GM20431 (cell line): ENCODE results near the gene RANGRF.

ENCODE experiments used
- in situ Hi-C: fragments of 300-500 bp; cut with MseI, MboI; formaldehyde crosslinking; loops from one replicate; pipeline ENCODE4 v1.15.0; 2020; ENCODE audit warnings: low sequenced_read_pairs; ENCODE audit not compliant: unreplicated experiment

The RANGRF gene

DNA sequence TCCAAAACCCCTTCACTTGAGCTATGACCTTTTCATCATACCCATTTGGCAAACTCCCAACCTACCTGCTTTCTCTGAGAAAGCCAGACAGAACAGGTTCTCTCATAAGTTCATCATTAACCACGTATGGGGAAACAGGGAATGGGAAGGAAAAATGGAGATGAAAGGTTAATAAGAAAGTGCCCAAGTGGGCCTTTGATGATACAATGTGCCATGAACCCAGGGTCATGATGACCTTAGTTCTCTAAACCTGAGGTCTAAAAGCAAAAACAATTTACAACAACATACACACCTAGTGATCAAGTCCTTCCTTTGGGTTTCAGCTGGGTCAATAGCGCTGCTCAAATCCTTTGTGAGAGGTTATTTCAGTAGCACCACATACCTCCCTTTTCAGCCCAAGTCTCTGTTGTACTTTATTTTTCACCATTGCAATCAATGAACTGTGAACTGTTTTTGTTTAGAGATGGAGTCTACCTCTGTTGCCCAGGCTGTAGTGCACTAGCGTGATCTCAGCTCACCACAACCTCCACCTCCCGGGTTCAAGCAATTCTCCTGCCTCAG, 14.5 kb upstream of the RANGRF start:
- in situ Hi-C loops: no loop called here

DNA sequence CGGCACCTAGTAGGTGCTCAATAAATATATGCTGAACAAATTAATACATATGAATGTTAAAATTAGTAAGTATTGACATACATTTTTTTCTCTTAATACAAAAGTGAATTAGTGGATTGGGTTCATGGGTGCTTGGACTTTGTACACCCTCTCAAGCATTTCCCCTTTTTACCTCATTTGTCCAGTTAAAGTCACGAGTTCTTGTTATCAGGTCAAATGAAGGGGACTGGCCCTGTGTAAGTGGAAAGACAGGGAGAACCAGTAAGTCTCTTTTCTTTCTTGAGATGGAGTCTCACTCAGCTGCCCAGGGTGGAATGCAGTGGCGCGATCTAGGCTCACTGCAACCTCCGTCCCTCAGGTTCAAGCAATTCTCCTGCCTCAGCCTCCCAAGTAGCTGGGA, 13.7 kb upstream of the RANGRF start:
- in situ Hi-C loops: no loop called here

DNA sequence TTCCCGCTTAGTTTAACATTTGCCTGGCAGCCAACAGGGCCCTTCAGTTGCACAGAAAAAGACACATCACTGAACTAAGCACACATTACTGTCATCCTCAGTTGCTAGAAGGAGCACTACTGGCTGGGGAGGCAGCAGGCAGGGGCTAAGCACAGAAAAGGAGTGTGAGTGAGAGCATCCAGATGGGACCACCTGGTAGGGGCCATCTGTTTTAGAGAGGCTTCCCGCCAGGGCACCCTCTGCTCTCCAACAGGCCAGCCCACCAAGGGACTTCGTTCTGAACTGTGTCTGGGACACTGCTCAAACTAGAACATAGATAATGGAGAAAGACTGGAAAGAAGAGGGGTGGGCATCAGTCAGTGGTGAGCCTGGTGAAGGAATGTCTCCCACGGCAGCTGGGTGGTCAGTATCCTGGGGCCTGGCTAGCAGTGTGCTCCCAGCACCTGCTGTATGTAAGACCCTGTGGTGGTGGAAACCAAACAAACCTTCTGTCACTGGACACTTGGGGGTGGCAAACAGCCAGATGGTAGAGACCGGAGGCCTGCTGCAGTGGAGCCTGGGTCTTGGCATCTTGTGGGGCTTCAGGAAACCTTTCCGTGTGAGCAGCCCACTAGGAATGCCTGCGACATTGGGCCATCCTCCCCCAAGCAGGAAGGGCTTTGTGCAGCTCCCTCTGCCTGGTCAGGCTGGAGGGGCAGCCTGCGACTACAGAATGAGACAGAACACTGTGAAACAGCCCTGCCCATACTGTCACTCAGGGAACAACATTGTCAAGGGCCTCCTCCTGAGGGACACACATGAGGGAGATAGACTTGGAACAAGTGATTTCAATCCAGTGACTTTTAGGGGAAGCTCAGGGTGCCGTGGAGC, 12.8 kb upstream of the RANGRF start:
- in situ Hi-C loops: no loop called here

DNA sequence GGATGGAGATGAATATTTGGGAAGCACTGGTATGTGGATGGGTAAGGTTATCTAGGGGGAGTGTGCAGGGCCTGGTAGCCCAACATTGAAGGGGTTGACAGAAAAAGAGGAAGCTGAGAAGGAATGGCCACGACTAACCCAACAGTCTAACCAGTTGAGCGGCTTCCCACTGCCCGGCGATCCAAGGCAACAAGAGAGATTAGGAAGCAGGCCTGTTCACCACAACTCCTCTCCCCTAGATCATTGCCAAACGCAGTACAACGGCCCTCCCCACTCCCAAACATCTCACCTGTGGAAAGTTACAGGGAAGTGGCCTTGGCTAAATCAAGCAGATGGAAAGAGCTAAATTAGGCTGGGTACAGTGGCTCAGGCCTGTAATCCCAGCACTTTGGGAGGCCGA, 11.2 kb upstream of the RANGRF start:
- in situ Hi-C loops: no loop called here

DNA sequence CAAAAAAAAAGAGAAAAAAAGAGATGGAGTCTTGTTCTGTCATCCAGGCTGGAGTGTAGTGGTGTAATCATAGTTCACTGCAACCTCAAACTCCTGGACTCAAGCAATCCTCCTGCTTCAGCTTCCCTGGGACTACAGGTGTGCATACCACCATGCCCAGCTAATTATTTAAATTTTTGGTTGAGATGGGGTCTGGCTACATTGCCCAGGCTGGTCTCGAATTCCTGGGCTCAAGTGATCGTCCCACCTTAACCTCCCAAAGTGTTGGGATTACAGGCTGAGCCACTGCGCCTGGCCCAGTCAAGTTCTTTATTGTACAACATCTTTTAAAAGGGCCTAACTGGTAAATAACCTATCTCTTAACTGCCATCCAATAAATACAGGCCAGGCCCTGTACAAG, 6.1 kb upstream of the RANGRF start:
- in situ Hi-C loops: no loop called here

DNA sequence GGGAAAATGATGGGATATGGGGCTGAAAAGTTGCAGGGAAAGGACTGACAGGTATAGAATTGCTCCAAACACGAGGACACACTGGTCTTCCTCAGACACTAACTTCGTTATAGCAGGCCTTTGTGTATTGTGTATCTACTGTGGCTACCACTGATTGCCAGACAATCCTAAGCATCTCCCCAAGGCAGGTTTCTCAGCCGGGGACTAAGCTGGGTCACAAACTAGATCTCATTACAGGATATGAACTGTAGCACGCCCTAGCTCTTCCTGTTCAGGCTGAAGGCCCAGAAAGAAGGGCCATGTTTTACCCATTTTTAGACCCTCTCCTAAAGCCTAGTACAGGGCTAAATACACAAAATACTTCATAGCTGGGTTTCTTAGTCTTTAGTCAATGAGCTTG, 5.1 kb upstream of the RANGRF start:
- in situ Hi-C loops: no loop called here

DNA sequence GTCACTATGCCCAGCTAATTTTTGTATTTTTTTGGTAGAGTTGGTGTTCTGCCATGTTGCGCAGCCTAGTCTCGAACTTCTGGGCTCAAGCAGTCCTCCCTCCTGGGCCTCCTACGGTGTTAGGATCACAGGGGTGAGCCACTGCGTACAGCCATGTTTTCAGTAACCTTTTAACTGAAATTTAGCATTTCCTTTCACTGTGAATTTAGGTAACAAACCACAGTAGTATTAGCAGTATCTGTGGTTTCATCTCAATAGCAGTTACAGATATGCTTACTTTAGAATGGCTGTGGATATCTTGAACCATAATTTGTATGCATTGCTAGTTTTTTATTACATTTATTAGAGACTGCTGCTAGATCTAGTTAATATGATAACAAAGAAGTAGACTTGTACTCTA, 4.3 kb upstream of the RANGRF start:
- in situ Hi-C loops: no loop called here

DNA sequence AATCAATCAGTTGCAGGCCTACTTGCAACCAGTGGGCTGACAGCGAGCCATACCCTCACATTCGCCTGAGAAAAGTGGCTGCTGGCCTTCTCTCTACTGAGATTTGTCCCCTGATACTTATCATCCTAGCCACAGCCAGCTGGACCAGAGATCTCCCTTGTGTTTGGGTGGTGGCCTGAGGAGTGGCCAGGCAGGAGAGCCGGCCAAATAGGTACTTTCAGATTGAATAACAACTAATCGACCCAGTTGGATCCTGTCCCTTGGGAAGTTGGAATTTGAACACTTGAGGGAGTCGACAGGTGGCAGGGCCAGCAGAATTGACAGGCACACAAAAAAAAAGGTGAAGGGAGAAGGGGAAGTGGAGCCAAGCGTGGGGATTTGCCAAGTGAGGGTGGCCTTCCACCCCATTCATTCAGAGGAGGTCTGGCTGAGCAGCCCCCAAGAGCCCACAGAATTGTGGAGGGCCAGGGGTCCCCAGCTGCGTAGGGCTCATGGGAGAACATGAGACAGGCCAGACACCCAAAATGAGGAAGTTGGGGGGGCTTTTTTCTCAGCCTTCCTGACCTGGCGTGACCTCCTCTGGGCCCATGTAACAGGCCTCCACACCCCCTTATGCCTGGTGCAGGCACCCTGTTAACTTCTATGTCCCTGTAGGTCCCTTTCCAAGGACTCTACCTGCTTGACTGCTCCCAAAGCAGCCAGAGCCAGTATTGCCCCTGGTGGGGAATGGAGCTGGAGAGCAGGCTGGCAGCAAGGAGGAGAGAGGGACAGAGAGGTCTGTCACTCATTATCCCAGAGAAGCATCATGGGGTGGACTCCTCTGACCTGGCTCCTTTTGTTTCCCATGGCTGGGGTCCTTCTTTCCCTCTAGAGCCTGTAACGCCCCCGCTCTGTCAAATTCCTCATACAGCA, 2.9 kb upstream of the RANGRF start:
- in situ Hi-C loops: no loop called here

DNA sequence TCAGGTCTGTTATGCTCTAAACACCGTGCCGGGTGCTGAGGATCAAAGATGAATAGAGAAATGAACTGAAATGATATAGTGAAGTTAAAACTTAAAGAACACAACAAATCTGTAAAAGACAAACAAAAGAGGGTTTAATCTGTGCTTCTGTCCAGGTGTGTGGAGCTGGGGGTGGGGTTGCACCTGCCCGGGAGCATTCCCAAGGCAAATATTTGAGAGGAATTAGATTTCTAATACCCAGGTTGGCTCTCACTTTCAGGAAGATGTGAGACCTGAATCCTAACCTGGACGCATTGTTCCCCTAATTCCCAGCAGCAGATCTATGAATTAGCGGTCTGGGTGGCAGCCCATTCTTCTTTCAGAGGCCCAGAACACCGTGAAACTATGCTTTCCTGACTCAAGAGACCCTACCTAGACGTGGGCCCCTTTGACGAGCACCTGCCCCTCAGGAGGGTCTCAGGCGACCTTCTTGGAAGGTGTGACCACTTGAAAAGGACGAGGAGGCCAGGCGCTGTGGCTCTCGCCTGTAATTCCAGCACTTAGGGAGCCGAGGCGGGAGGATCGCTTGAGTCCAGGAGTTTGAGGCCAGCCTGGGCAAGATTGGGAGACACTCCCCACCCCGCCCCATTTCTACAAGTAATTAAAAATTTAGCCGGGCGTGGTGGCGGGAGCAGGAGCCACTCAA, 677 bp upstream of the RANGRF start:
- in situ Hi-C loops: no loop called here

DNA sequence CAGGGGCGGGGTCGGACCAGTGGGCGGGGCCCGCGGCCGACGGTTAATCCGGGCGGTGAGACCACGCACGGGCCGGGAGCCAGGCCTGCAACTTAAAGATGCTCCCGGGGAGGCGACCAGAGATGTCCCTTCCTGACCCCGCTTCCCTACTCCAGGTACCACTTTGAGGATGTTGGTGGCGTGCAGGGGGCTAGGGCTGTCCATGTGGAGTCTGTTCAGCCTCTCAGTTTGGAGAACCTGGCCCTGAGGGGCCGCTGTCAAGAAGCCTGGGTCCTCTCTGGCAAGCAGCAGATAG, 580 bp downstream of the RANGRF start:
- in situ Hi-C loops: no loop called here

DNA sequence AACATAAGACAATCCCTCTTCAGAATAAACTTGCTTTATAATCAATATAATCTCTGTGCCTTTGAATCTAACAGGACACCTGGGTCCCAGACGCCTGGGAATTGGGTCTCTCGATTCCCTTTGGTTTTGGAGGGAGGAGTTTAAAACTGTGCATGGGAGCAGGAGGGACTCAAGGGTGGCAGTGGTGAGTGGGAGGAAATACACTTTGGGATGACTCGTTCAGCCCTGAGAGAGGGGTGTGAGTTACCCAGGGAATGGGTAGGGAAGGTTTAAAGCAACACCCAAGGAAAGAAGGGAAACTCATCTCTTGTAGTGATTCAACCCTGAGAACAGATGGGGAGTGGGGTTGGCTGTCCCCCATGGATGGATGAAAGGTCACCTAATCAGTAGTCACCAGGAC, 1.6 kb downstream of the RANGRF start:
- in situ Hi-C loops: no loop called here

DNA sequence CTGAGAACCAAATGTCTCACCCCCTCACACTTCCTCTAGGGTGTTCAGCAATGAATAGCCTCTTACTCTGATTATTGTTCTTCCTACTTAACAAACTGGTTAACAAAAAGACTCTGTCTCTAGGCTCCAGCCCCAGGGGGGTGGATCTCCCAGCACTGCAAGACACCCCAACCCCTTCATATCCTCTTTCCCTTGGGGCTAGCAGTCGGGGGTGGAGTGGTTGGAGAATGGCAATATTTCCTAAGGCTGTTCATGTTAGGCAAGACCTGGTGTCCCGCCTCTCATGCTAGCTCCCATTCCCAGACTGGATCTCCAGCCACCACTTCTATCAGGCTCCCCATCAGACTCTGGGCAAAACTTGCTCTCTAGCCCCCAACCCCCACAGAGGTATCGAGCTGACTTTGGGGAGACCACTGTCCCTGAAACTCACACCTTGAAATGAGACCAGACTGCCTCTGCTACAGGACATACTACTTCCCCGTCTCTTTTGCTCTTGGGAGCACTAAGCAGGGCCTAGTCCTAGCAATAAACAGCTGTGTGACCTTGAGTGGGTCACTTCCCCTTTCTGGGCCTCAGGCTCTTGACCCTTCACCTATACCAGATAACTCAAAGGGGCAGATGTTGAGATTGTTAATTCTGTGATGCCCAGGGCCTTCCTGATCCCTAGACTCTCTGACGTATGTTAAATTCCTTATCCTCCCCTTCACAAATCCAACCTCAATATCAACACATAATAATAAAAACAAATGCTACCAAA, 4.3 kb downstream of the RANGRF start:
- in situ Hi-C loops: no loop called here

DNA sequence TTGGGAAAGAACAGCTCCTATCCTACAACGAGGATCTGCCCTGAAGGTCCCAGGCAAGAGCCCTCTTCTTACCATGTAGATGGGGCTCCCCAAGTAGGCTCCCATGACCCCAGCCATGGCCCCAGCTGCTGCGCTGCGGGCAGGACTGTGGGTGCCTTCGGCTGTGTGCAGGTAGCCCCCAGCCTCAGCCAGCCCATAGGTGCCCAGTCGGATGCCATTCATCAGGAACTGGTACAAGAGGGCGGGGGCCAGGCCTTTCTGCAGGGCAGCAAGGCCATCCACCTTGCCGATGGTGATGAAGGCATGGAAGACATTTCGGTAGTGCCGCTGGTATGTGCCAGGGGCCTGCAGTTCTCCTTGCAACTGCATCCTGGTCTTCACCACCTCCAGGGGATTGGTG, 5.9 kb downstream of the RANGRF start:
- in situ Hi-C loops: no loop called here

DNA sequence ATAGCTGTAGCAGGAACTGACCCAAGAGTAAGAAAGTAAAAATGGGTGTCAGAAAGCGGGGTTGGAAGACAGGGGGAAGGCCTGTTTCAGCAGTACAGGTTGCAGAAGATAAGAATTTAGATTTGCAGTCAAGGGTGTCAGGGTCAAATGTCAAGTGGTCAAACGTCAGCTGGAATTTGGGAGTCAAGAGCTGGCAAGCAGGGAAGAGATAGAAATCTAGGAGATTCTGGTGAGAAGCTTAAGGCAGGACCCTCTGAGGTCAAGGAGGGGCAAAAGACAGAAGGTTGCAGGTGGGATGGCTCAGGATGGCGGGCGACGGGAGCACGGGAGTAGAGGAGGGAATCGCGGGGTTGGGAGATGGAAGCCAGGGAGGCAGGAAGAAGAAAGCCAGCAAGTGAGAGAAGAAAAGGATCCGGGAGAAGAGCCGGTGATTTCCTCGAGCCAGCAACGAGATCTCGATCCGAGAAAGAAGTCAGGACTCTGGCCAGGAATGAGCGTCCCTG, 6.4 kb downstream of the RANGRF start:
- in situ Hi-C loops: no loop called here

DNA sequence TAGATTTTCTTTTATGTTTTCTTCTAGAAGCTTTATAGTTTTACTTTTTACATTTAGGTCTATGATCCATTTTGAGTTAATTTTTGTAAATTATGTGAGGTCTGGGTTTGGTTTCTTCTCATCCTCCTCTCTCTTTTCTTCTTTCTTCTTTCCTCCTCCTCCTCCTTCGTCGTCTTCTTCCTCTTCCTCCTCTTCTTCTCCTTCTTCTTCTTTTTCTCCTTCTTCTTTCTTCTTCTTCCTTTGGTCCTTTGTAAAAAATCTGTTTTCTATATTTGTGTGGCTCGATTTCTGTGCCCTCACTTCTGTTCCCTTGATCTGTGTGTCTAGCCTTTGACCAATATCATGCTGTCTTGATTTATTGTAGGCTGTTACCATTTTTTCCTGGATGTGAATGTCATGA, 11.8 kb downstream of the RANGRF start:
- in situ Hi-C loops: no loop called here

DNA sequence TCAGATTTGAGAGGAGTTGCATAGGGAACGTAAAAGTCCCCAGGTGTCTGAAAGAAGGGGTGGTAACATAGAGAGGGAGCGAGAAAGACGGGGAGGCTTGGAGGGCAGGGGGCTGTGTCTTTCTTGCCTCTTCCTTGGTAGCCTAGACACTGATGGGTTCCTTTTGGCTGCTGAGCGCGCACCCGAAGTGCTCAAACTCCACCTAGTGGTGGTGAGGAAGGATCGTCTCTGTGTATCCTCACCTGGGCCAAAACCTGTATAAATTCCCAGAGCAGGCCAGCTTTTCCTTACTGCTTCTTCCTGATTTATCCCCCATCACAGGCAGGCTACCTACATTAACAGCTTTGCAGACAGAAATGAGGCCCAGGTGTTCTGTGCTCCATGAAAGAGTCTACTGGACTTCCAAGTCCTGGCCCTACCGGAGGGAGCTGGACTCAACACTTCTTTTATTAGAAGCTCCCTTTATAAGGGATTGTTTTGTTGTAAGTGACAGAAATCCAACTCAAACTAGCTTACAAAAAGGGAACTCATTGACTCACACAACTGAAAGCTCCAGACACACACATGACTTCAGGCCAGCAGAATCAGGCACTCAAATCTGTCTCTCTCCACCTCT, 12.3 kb downstream of the RANGRF start:
- in situ Hi-C loops: no loop called here

DNA sequence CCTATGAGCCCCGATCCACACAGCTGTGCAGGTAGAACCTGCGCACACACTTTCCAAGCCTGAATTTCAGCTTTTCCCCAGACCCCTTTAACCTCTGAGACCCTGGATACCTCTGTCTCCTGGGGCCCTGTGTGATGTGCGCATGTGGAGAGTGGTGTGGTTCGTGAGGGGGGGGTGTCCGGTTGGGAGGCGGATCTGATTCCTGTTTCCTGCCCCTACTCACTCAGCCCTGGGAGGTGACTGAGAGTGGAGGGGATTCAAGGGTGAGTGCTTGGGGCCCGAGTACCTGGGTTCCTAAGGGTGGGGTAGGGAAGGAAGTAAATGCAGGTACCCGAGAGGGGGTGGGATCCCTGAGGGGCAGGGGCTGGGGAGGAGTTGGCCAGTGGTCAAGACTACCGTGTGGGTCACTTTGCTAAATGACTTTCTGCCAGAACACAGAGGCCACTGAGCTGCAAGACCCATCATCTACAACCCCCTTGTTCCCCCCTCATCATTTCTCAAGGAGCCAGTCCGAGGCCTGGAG, 22.2 kb downstream of the RANGRF start:
- in situ Hi-C loops: no loop called here

DNA sequence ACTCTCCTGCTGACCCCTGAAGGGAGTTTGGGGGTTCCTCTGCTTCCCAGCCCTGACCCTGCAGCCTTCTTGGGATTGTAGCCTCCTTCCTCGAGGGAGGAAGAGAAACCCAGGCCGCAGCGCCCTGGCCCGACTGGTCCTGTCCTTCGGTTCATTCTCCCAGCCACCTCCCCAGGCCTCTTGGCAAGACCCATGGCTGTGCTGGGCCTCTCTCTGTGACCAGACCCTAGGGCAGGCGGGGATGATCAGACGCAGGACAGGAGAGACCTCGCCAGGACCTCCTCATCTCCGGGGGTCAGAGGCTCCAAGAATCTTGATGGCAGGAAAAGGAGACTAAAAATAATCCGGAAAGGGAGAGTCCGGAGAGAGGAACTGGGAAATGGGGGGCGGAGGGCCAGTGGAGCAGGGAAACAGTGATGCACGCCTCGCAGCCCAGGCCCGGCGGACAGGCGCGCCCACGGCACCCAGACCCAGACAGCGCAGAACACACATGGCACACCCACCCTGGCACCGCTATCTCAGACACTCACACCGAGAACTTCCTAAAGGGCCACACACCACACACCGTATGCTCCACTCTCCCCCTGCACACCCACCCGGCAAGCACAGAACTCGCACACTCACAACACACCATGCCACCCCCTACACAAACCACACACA, 22.8 kb downstream of the RANGRF start:
- in situ Hi-C loops: no loop called here

DNA sequence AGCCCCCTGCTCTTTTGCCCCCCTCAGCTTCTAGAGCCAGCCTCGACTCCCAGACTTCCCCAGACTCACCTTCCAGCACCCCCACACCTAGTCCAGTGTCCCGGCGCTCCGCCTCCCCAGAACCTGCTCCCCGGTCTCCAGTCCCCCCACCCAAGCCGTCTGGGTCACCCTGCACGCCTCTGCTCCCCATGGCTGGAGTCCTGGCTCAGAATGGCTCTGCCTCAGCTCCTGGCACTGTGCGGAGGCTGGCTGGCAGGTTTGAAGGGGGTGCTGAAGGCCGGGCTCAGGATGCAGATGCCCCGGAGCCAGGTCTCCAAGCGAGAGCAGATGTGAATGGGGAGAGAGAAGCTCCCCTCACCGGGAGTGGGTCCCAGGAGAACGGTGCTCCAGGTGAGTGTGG, 23.8 kb downstream of the RANGRF start:
- in situ Hi-C loops: no loop called here
